Lower lobe of right lung (tissue), 2 donors: Measurements from ENCODE around the gene NT5C2. TPM values are rescaled to one million over a fixed set of nuclear protein-coding genes. Genes with fewer than 3 reads are reported as not detected.
"Not testable (repeated sequence)": the region's sequence is repeated elsewhere in the genome, so short reads cannot be mapped to it uniquely, and the experiment has no call there.

Experiments
- ATAC-seq, 2 donors: fragments of 200-7000 bp; cut with Tn5 transposase; one replicate each; pipeline ENCODE4 v1.9.1; 2020 to 2022; ENCODE audit warnings: mild to moderate bottlenecking in 2 of 2, moderate library complexity in 2 of 2
- DNase-seq: peaks from one replicate; pipeline ENCODE4 v3.0.0-alpha.2; 2020
- H3K27ac ChIP-seq: fragments of 200-600 bp; one replicate; pipeline ENCODE4 v1.8.0; 2022
- H3K27me3 ChIP-seq: fragments of 200-600 bp; one replicate; pipeline ENCODE4 v1.8.0; 2022; ENCODE audit warnings: low read depth
- H3K36me3 ChIP-seq: fragments of 200-600 bp; one replicate; pipeline ENCODE4 v1.8.0; 2022; ENCODE audit warnings: mild to moderate bottlenecking
- H3K4me1 ChIP-seq: fragments of 200-600 bp; one replicate; pipeline ENCODE4 v1.8.0; 2022
- H3K4me3 ChIP-seq: fragments of 200-600 bp; one replicate; pipeline ENCODE4 v1.8.0; 2022; ENCODE audit warnings: mild to moderate bottlenecking
- H3K9me3 ChIP-seq: fragments of 200-600 bp; one replicate; pipeline ENCODE4 v1.8.0; 2022
- intact Hi-C: fragments of 100-400 bp; cut with DNase I; formaldehyde crosslinking; loops from one replicate; pipeline ENCODE4 v1.11.0; 2022
- total RNA-seq: library from RNA; stranded (reverse); fragmentation: NEBNext Ultra II Directional; extraction: Animal tissue kit (Norgen Biotek cat#: 25700); gene quantifications from one replicate; pipeline ENCODE4 v1.2.1, GENCODE V29; 2021
- TF ChIP-seq, protein P1 (sequence below): fragments of 200-600 bp; IDR thresholded peaks from one replicate; pipeline ENCODE4 v1.8.0; 2022; ENCODE audit warnings: antibody characterized with exemption, mild to moderate bottlenecking
- donor health status: DM: no; HTN: yes; CAD: no; lungs with severe emphysema.

The NT5C2 gene
- total RNA-seq, 1 donor from 2014 or later, result 105 TPM

DNA sequence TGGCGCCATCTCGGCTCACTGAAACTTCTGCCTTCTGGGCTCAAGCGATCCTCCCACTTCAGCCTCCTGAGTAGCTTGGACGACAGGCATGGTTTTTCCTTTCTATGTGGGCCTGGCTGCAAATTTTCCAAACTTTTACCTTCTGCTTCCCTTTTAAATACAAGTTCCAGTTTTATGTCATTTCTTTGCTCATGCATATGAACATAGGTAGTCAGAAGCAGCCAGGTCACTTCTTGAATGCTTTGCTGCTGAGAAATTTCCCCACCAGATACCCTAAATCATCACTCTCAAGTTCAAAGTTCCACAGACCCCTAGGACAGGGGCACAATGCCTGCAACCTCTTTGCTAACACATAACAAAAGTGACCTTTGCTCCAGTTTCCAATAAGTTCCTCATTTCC lies 31.1 kb upstream of the NT5C2 start:
- Histone ChIP-seq H3K4me3 (no peak overlapping the region), H3K4me1 (no peaks in the 10 kb centered on the region), H3K36me3 (no peaks in the 10 kb centered on the region), H3K27me3 (no peaks in the 10 kb centered on the region), H3K9me3 (peaks cover 21% of the 10 kb centered on the region), H3K27ac (no peak overlapping the region)
- TF ChIP-seq, protein P1, sequence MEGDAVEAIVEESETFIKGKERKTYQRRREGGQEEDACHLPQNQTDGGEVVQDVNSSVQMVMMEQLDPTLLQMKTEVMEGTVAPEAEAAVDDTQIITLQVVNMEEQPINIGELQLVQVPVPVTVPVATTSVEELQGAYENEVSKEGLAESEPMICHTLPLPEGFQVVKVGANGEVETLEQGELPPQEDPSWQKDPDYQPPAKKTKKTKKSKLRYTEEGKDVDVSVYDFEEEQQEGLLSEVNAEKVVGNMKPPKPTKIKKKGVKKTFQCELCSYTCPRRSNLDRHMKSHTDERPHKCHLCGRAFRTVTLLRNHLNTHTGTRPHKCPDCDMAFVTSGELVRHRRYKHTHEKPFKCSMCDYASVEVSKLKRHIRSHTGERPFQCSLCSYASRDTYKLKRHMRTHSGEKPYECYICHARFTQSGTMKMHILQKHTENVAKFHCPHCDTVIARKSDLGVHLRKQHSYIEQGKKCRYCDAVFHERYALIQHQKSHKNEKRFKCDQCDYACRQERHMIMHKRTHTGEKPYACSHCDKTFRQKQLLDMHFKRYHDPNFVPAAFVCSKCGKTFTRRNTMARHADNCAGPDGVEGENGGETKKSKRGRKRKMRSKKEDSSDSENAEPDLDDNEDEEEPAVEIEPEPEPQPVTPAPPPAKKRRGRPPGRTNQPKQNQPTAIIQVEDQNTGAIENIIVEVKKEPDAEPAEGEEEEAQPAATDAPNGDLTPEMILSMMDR, result no peak
- no peak for ATAC-seq
- intact Hi-C loops, result no loop called here
- DNase-seq, result no peak

- H3K27ac ChIP-seq, H3K27me3 ChIP-seq, H3K36me3 ChIP-seq, ATAC-seq, H3K4me3 ChIP-seq, DNase-seq, H3K4me1 ChIP-seq, H3K9me3 ChIP-seq, intact Hi-C loops: not testable (repeated sequence)
These were observed 23.3 kb upstream of the NT5C2 start for GRCh38 chr10:103216362-103216761.

- peaks cover 6% of the 10 kb centered on the region for H3K9me3 ChIP-seq
- intact Hi-C loops, result no loop called here
- H3K27ac ChIP-seq, result no peak overlapping the region
- H3K4me1 ChIP-seq, result no peaks in the 10 kb centered on the region
- no peaks in the 10 kb centered on the region for H3K27me3 ChIP-seq
- no peaks in the 10 kb centered on the region for H3K36me3 ChIP-seq
- TF ChIP-seq, protein P1, result no peak
- DNase-seq, result no peak
- no peak for ATAC-seq
- no peak overlapping the region for H3K4me3 ChIP-seq
These were observed 22.5 kb upstream of the NT5C2 start for GRCh38 chr10:103215601-103216000.

DNA sequence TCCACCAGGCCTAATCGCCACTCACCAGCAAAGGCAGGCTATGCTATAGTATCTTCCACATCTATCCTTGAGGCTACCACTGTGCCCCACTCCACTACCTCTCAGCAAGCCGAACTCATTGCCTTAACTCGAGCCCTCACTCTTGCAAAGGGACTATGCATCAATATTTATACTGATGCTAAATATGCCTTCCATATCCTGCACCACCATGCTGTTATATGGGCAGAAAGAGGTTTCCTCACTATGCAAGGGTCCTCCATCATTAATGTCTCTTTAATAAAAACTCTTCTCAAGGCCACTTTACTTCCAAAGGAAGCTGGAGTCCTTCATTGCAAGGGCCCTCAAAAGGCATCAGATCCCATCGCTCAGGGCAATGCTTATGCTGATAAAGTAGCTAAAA lies 17.2 kb upstream of the NT5C2 start:
- DNase-seq, result not testable (repeated sequence)

GRCh38 chr10:103207643-103208042 lies 14.6 kb upstream of the NT5C2 start:
- DNase-seq, H3K27me3 ChIP-seq, intact Hi-C loops, H3K36me3 ChIP-seq, ATAC-seq, H3K4me3 ChIP-seq, H3K27ac ChIP-seq, H3K4me1 ChIP-seq: not testable (repeated sequence)
- H3K9me3 ChIP-seq, result peaks cover 14% of the 10 kb centered on the region

More for the DNA sequence above, 17.2 kb upstream of the NT5C2 start:
- H3K9me3 ChIP-seq, result peaks cover 14% of the 10 kb centered on the region
- H3K27ac ChIP-seq, intact Hi-C loops, H3K27me3 ChIP-seq, H3K36me3 ChIP-seq, ATAC-seq, H3K4me1 ChIP-seq, H3K4me3 ChIP-seq: not testable (repeated sequence)

- H3K4me1 ChIP-seq, result peaks cover 4% of the 10 kb centered on the region
- no peak for DNase-seq
- no peak overlapping the region for H3K27ac ChIP-seq
- H3K9me3 ChIP-seq, result peaks cover 14% of the 10 kb centered on the region
- no peak overlapping the region for H3K4me3 ChIP-seq
- no peaks in the 10 kb centered on the region for H3K27me3 ChIP-seq
- TF ChIP-seq, protein P1, result no peak
- no peaks in the 10 kb centered on the region for H3K36me3 ChIP-seq
- intact Hi-C loops, result no loop called here
- no peak for ATAC-seq
These were observed 14.1 kb upstream of the NT5C2 start for GRCh38 chr10:103207141-103207540.

DNA sequence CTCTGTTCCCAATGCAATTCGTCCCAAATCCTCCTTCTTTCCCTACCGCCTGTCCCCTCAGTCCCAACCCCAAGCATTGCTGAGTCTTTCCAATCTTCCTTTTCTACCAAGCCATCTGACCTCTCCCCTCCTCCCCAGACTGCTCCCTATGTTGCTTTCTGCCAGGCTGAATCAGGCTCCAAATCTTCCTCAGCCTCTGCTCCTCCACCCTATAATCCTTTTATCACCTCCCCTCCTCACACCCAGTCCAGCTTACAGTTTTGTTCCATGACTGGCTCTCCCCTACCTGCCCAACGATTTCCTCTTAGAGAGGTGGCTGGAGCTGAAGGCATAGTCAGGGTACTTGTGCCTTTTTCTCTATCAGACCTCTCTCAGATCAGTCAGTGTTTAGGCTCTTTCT lies 13.6 kb upstream of the NT5C2 start:
- ATAC-seq, H3K27ac ChIP-seq, DNase-seq, H3K36me3 ChIP-seq, intact Hi-C loops, H3K27me3 ChIP-seq, H3K4me1 ChIP-seq, H3K4me3 ChIP-seq: not testable (repeated sequence)
- H3K9me3 ChIP-seq, result peaks cover 14% of the 10 kb centered on the region

- DNase-seq, ATAC-seq, H3K36me3 ChIP-seq, H3K27me3 ChIP-seq, H3K9me3 ChIP-seq, H3K4me3 ChIP-seq, H3K27ac ChIP-seq, H3K4me1 ChIP-seq, intact Hi-C loops: not testable (repeated sequence)
These were observed 12.3 kb upstream of the NT5C2 start for GRCh38 chr10:103205401-103205800.
